A673 (cell line): ENCODE data around the gene CASZ1.

Experiments
- CTCF ChIP-seq: fragments of 300-800, 200-600 bp; sonication (generic); conservative IDR thresholded peaks from 2 replicates; pipeline ENCODE4 v1.5.1; 2017; ENCODE audit warnings: low read depth, mild to moderate bottlenecking, antibody characterized with exemption, low read length, moderate library complexity, mixed read lengths
- EZH2 ChIP-seq: fragments of 200-600 bp; sonication (generic); IDR thresholded peaks from 2 replicates; pipeline ENCODE4 v1.6.1; 2017; ENCODE audit warnings: borderline replicate concordance, low read depth, mild to moderate bottlenecking, mixed read lengths, antibody characterized with exemption, low read length; ENCODE audit not compliant: poor library complexity, severe bottlenecking

- TF ChIP-seq EZH2 (no peak), CTCF (no peak)
Observed at GRCh38 chr1:10662824-10663677, 133.4 kb downstream of the CASZ1 start.
